IPS-NIHi7 (cell line): ENCODE data around the gene AUNIP.
A peak's percentile ranks its signal among the peaks of the same experiment; 100 is the strongest.

ENCODE experiments used
- DNase-seq: peaks from one replicate; pipeline ENCODE4 v3.0.0; 2012; ENCODE audit warnings: mixed read lengths; ENCODE audit errors: extremely low spot score

Gene AUNIP

DNA sequence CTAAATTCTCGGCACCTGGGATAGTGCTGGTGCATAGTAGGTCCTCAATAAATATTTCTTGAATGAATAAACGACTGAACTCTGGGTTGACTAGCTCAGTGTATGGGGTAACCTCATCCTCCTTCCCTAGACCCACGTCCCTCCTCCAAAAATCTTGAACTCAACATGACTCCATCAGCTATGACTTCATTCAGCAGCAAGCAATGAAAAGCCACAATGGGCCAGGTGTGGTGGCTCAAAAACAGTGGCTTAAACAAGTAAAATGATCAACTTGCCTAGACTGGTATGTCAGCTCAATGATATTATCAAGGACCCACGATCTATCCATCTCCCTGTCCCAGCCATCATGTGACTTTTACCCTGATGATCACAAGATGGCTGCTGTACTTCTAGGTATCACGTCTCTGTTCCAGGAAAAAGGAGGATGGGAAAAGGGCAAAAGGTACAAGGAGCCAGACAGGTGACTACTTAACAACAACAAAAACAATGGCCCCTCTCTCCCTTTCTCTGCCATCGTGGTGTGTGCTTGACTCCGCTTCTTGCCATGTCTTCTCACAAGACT, 29.2 kb upstream of the AUNIP start:
- DNase-seq = no peak

DNA sequence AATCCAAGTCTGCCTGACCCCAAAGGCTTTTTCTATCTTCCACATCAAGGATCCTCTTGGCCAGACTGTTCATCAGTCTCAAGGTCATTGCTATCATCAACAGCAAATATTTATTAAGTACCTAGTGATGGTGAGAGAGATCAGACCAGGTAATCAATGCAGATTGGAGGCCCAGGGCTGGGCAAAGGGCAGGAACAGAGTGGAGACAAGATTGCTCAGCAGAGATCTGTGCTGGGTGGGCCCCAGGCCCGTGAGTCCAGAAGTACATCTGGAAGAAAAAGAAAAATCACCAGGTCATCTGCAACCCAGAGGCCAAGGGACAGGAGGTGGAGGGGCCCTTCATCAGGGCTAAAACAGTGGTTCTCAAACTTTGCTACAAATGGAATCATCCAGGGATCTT, 26.3 kb upstream of the AUNIP start:
- no peak for DNase-seq

DNA sequence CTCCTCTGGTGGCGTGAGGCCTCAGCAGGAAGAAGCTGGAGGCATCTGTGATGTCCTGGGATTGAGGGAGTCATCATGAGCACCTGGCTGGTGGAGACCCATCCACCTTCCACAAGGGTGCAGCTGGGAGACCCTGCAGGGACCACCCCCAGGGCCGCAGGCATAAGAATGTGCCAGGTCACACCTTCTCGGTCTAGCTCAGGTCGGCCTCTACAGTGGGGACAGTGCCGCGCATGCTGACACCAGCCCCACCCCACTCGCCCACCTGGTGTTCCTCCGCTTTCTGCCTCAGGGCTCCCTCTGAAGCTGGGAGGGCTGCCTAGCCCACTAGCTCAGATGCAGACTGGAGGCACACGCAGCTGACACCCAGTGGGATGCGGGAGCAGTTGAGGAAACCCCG, 22.0 kb upstream of the AUNIP start:
- DNase-seq = no peak

DNA sequence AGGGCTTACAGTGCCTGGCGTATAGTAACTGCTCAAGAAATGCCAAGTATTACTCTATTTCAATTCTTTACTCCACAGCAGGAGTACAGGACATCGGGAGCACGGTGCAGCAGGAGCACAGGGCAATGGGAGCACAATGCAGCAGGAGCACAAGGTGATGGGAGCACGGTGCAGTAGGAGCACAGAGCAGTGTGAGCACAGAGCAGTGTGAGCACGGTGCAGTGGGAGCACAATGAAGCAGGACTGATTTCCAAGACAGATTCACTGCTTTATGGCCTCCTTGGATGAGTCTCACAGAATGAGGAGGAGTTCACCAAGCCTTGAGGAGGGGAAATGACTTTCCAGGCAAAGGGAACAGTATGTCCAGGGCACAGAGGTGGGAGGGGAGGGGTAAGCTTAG, 21.3 kb upstream of the AUNIP start:
- no peak for DNase-seq

DNA sequence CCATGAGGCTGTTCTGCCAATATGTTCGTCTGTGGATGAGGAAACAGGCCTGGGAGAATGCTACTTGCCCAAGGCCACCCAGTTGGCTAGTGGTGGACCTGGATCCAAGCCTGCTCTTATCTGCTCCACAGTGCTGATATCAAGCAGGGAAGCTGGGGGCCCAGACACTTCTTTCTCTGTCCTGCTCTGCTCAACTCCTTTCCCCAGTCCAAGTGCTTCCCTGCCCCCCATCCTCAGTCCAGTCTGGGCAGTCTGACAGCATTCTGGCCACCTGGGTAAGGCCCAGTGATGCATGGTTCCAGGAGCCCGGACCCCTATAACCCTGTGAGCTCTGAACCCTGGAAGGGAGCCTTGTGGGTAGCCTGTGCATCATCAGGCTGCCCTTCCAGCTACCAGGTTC, 20.4 kb upstream of the AUNIP start:
- no peak for DNase-seq

DNA sequence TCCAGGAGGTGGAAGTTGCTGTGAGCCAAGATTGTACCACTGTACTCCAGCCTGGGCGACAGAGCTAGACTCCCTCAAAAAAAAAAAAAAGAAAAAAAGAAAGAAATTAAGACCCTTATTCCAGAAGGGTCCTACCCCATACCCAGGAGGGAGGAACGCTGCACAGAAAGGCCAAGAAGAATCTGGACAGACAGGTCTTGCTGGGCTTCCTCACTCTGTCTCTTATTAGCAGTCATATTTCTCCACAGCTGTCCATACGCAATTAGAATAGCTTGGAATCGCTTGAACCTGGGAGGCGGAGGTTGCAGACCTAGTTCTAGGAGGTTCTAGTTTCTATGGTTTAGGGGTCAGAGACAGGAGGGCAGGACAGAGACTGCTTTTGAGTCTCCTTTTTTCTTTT, 19.4 kb upstream of the AUNIP start:
- no peak for DNase-seq

DNA sequence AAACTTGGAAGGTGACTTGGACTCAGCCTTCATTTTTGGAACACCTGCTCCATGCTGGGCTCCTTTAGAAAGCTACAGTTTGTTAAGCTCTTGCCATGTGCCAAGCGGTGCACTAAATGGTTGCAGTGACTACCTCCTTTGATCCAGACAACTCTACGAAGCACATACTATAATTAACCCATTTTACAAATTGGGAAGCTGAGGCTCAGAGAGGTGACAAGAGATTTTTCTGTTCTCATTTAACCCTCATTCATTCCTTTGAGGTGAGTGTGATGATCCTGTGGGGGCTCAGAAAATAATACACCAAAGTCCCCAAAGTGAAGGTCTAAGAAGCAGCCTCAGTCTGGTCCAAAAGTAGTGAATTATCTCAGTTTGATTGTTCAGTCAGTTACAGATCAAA, 17.9 kb upstream of the AUNIP start:
- DNase-seq = no peak

DNA sequence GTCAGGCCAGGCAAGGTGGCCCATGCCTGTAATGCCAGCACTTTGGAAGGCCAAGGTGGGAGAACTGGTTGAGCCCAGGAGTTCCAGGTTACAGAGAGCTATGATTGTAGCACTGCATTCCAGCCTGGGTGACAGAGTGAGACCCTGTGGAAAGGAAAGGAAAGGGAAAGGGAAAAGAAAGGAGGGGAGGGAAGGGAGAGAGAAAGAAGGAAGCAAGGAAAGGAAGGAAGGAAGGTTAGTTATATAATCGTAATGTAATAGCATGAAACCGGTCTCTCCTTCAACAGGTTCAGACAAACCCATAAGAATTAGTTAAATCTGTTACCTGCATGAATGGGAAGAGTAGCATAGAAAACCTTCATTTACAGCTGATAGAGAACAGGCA, 17.4 kb upstream of the AUNIP start:
- DNase-seq = no peak

DNA sequence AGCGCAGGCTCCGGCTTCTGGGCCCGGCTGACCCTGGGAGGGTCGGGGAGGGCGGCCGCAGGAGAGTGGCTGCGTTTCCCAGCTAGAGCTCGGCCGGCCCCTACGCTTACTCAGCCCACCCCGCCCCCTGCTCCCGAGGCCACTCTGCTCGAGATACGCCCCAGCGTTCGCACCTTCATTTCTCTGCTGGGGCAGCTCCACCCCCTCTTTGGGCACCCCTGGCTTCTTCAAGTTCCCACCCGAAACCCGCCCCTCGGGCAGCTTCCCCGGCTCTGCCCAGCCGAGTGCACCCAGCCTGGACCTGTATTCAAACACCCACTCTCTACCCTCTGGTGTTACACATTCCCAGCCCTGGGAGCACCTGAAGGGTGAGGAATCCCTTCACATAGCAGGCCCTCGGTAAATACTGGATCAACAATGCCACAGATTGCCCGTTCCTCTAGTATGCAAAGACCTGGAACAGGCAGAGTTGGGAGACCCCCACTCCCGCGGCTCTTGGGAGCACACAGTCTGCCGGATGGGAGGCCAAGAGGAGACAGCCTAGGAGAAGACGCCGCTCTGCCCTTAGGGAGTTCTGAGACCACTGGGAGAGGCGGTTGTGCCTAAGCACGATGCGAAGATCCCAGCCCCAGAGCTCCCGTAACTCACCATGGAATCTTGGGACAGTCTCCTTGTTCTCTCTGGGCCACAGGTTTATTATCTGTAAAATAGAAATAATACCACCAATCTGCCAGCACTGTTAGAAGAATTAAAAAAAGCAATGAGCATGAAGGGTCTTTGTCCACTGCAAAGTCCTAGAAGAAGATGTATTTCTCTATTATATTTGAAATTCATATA, 16.8 kb upstream of the AUNIP start:
- peak; percentile 73 for DNase-seq

DNA sequence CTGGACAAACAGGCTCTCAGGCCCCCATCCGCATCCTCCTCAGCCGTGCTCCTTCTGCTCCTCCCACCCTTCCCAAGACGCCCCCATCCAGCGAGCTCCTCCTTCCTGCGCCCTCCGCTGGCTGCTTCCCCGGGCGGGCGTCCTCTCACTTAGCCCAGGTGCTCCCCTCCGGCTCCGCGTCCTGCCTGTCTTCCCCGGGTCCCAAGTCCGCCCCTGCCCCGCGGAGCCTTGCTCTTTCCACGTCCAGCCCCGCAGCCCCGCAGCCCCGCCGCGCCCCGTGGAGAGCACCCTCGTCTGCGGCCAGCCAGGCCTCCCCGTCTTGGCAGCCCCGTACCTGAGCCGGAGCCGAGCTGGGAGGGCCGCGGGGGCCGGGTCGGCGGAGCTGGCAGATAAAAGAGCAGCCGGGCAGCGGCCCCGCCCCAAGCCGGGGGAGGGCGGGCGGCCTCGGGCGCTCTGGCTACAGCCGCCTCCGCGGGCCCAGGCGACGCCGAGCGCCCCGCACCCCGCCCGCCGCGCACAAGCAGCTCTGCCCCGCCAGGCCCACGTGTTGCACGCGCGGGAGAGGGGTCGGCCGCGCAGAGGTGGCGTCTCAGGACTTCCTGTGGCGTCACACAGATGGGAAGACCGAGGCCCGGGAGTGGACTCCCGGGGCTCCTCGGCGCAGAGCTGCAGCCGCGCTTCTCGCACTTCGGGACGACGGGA, 16.0 kb upstream of the AUNIP start, which contains the start of gene PAQR7:
PAQR7 (minus strand) TSS at position 555 of the 702 bp plus-strand sequence. CDS start 11,869 bp downstream, outside the sequence.
- DNase-seq = peak; percentile 83

DNA sequence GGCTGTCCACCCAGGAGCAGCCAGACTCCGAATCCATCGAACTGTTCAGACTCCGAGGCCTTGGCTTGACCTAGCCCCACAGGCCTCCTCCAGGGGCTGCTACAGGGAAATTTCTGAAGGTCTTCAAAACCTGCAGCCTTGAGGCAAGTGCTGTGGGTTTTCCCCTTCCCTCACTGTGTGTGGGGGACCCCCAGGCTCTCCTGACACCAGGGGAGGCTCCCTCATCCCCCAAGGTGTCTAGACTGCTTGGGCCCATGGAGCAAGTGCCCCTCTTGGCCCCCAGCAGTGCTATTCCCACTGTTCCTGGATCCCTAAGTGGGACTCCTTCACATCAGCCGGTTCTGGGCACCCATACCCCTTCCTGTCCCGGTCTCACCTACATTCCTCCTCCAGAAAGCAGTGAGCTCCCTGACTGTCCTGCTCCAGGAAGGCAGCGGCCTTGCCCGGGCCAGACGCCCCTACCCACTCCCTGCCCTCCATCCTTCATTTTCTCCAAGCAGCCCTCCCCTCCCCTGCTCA, 15.4 kb upstream of the AUNIP start:
- DNase-seq = no peak

DNA sequence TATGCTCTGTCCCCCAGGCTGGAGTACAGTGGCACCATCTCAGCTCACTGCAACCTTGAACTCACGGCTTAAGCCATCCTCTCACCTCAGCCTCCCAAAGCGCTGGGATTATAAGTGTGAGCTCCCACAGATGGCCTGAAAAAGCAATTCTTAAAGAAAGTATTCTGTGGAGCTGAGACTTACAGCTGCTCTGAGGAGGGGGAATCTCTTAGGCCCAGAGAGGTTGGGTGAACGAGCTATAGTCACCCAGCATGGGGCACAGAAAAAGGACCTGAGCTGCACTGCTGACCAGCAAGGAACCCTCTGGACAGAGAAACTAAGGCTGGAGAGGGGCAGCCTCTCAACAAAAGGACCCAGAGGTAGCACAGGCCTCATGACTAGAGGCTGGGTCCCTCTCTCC, 15.0 kb upstream of the AUNIP start:
- DNase-seq = no peak

DNA sequence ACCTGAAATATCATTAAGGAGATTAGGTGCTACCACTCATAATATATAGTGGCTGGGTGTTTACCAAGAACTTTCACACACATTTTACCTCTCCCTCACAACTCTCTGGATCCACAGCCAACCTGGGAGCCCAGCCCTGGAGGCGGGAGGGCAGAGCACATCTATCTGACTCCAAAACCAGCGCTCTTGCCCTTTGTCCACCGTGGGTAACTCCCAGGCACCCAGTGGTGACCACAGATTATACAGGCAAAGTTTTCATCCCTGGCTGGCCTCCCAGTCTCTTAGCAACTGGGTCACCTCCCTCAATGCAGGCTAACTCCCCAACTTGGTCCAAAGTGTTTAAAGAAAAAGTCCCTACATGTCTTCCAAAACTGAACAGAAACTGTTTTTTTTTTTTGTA, 13.9 kb upstream of the AUNIP start:
- no peak for DNase-seq

DNA sequence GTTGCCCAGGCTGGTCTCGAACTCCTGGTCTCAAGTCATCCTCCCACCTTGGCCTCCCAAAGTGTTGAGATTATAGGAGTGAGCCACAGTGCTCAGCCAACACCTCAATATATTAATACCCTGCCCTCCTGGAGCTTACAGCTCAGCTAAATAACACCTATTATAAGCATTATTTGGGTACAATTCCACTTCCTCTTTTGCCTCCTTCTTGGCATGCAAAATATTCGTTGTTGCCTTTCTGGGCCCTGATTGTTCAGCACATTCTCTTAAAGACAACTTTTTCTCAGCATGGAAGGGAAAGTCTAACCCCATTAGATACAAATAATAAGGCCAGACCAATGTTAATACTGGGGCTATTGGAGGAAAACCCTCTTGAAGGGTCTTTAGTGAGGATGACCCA, 13.5 kb upstream of the AUNIP start:
- no peak for DNase-seq

DNA sequence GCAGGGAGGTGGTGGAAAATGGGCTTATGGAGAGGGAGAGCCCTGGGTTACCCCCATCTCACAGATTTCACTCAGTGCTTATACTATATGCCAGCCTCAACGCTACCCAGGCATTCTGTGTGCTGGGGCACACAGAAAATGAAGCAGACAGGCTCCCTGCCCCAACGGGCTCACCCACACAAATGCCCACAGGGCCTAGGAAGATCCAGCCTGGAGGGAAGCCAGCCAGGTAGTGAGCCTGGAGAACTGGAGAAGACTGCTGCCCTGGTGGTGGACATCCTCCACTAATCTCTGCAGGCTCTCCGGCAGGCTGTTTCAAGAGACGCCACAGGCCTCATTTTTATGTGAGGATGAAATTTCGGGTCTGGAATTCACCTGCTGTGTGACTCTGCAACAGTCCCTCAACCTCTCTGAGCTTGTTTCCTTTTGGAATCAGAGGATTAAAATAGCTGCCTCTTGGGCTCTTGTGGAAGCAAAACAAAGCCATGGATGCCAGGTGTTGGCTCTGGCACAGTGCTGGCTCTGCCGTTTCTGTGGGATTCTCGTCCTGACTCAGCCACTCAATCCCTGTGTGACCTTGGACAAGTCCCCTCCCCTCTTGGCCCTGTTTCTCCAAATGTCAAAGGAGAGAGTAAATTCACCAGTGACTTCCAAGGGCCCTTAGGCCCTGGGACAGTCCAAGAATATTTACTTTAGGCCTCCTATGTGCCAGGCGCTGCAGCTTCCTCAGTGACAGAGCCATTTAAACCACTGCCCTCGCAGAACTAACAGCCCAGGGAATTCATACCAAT, 12.6 kb upstream of the AUNIP start:
- DNase-seq = no peak

DNA sequence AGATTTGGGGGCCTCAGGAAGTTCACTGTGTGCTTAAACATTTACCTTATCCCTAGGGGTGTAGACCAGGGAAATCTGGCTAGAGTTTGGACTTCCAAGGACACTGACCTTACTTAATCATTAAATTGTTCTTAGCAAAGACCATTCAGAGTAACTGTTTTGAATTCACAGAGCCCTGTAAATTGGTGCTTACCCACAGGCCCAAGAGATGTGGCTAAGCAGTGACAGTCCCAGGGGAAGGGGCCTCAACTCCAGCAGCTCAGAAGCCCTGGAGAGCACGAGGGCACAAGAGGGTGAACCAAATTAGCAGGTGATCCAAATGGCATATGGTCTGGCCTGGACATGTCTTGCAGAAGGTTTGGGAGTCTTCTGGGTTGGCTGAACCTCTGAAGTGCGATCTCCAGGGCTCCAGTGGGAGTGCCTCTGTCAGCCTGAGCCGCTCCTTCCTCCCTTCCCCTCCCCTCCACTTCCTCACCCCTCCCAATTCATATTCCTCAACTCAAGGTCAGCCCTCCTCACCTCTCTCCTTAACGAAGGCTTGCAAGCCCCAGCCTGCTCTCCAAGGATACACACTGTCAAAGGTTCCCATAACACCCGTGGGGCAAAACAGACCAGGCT, 11.9 kb upstream of the AUNIP start:
- DNase-seq = no peak

DNA sequence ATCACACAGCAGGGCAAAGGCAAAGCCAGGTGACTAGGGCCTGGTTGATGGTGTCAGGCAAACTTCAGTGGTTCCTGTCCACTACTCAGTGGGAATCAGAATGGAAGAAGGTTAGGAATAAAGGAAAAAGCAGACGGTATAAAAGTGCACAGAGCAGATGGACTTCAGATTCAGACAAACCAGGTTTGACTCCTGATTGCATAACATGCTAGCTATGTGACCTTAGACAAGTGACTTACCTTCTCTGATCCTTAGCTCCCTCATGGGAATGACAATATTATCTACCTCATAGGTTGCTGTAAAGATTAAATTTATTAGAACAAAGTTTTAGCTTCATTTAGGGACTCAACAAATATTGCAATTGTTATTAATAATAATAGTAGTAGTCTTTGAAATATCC, 11.4 kb upstream of the AUNIP start:
- DNase-seq = no peak

DNA sequence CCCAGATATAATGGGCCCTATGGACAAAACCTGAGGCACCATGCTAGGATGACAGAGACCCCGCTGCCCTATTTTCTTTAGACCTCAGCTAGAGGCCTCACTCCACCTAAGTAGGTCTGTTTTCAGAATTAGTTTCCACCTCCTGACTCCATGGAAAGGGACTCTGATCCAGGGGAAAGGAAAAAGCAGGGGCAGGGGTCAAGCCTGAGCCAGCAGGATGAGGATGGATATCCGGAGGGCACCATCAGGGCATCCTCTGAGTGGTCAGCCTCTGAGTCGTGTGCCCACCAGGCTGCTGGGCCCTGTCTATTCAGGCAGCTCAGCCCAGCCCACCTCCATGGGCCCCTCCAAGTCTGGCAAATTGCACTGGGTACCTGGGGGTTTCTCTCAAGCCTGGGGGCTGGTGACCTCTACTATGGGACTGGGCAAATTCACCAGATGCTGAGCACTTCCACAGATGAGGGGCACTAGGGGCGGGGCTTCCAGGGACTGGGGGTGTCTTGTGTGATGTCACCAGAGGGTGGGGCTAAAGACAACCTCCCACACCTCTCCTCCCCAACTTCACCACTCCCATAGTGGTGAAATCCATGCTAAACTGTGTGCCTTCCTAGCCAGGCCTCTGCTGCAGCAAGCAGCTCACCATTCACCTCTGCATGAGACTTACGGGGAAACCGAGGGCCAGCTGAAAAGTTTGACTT, 10.8 kb upstream of the AUNIP start:
- DNase-seq = no peak

DNA sequence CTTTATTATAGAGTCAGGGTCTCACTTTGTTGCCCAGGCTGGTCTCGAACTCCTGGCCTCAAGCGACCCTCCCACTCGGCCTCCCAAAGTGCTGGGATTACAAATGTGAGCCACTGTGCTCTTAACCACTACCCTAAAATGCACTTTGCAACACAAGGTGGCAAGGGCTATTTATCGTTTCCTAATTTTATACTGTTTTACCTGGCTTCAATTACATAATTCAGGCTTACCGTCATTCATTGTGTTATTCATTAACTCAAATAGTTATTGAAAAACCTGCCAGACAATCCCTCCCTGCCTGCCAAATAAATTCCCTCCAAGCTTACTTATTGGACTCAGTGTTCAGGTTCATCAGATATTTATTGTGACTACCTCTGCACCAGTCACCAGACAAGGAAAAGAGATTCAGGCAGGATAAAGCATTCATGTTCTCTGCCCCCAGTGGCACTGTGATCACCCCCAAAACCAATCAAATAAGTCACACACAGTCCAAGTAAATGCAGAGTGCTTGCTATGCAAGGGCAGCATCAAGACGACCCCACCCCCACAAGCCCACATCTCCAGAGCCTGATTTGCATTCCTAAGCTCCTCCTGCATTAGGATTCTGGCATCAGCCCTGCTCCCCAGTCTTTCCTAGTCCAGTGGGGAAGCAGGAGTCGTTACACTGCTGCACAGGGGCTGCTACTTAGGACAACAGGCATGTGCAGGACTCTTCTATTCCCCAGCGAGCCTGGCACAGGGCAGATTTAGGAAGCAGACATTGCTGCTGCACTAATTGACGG, 8.1 kb upstream of the AUNIP start:
- peak; percentile 35 for DNase-seq

DNA sequence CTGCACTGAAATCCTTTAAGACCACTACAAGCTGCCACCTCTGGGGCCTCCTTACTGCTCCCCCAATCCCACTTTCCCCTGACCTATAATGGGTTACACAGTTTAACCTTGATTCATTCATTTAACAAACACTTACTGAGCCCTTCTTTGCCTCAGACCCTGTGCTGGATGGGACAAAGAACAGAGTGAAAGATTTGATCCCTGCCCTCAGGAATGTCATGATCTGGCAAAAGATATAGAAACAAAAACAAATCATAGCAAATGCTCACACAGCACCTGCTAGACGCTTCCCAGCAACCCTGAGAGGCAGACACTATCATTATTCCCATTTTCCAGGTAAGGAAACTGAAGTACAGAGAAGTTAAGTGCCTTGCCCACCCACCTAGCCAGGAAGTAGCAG, 7.0 kb upstream of the AUNIP start:
- no peak for DNase-seq
